IPS-18c (cell line): ENCODE measurements around the gene DPEP2NB.
"Not testable (repeated sequence)": the region's sequence is repeated elsewhere in the genome, so short reads cannot be mapped to it uniquely, and the experiment has no call there.

Experiments
- H3K4me3 ChIP-seq: 2 replicates; pipeline ENCODE4 v1.7.0; 2013; ENCODE audit warnings: low read depth, mild to moderate bottlenecking, low read length, moderate library complexity; ENCODE audit not compliant: insufficient read depth
- H3K9me3 ChIP-seq: one replicate; pipeline ENCODE4 v1.6.1; 2013; ENCODE audit warnings: mild to moderate bottlenecking, low read length, moderate library complexity; ENCODE audit not compliant: control insufficient read depth, insufficient read depth

Gene DPEP2NB

GRCh38 chr16:67993207-67994039, 22.3 kb downstream of the DPEP2NB start:
- Histone ChIP-seq H3K4me3 (no peak overlapping the region), H3K9me3 (no peaks in the 10 kb centered on the region)

- Histone ChIP-seq H3K4me3 (no peak overlapping the region), H3K9me3 (no peaks in the 10 kb centered on the region)
Measured at GRCh38 chr16:67992661-67993206, 23.0 kb downstream of the DPEP2NB start.

GRCh38 chr16:67990018-67990386, 25.7 kb downstream of the DPEP2NB start:
- Histone ChIP-seq H3K9me3 (no peaks in the 10 kb centered on the region), H3K4me3 (no peak overlapping the region)

DNA sequence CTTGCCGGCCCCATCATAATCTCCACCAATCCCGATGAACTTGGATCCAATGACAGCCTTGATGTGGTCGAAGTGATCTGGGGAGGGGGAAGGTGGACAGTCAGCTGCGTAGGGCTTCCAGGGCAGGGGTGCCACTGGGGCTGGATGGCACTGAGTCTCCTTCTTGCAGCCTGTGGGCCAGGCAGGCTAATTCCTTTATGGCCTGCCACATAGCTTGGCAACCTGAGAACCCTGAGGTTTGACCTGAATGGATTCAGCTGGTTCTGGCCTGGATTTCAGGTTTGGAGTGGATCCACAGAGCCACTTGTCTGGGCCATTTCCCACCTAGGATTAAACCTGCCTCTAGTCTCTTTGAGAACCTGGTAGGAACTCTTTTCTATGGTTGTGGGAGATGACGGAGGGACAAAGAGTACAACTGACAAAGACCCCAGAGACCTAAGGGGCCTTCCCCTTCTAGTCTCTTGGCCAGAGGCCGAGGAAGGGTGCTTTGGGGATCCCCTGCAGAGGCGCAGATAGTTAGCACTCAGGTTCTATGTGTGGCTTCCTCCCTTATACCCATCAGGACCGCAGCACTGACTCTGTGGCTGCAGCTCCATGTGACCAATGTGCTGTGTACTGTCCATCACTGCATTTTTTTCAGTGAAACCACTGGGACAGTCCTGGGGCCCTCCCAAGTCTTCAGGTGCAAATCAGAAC, 26.2 kb downstream of the DPEP2NB start:
- no peak overlapping the region for H3K4me3 ChIP-seq
- H3K9me3 ChIP-seq, result no peaks in the 10 kb centered on the region

DNA sequence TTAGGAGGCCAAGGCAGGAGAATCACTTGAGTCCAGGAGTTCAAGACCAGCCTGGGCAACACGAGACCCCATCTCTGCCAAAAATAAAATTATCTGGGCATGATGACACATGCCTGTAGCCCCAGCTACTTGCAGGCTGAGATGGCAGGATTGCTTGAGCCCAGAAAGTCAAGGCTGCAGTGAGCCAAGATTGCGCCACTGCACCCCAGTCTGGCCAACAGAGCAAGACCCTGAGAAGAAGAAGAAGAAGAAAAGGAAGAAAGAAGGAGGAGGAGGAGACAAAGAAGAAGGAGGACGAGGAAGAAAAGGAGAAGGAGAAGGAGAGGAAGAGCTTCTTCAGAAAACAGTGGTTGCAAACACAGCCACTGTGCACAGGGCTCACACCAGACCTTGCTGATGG, 27.0 kb downstream of the DPEP2NB start:
- H3K4me3 ChIP-seq, result no peak overlapping the region
- no peaks in the 10 kb centered on the region for H3K9me3 ChIP-seq

DNA sequence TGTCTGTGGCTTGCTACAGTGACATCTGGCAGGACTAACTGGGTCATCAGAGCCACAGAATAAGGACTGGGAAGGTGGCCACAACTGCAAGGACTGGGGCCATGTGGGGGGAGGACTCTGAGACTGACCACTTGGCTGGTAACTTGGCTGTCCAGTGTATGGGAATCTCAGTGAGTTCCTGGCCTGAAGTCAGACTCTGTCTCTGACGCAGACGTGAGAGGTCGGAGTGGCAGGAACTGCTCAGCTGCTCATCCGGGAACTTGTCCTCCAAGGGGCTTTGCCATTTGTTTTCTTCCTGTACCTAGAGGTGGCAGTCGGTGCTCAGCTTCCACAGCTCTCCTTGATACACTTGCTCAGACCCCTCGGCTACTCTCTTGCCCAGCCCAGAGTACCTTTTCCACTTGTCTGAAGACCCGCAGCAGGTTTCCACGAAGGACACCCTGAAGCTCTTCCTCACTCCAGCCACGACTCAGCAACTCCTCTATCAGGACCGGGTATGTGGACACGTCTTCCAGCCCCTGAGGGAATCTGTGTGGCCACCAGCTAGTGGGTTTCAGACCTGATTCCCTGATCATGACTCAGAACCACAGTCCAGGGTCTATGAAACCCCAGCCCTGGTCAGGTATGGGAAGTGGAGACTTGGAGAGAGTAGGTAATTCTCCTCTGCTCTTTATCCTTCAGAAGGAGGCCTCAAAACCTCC, 28.1 kb downstream of the DPEP2NB start:
- no peak overlapping the region for H3K4me3 ChIP-seq
- no peaks in the 10 kb centered on the region for H3K9me3 ChIP-seq

- Histone ChIP-seq H3K4me3 (no peak overlapping the region), H3K9me3 (no peaks in the 10 kb centered on the region)
Measured at GRCh38 chr16:67986949-67987348, 28.8 kb downstream of the DPEP2NB start.

- no peak overlapping the region for H3K4me3 ChIP-seq
- peaks cover 2% of the 10 kb centered on the region for H3K9me3 ChIP-seq
Measured at GRCh38 chr16:67982011-67982696, 33.6 kb downstream of the DPEP2NB start.

DNA sequence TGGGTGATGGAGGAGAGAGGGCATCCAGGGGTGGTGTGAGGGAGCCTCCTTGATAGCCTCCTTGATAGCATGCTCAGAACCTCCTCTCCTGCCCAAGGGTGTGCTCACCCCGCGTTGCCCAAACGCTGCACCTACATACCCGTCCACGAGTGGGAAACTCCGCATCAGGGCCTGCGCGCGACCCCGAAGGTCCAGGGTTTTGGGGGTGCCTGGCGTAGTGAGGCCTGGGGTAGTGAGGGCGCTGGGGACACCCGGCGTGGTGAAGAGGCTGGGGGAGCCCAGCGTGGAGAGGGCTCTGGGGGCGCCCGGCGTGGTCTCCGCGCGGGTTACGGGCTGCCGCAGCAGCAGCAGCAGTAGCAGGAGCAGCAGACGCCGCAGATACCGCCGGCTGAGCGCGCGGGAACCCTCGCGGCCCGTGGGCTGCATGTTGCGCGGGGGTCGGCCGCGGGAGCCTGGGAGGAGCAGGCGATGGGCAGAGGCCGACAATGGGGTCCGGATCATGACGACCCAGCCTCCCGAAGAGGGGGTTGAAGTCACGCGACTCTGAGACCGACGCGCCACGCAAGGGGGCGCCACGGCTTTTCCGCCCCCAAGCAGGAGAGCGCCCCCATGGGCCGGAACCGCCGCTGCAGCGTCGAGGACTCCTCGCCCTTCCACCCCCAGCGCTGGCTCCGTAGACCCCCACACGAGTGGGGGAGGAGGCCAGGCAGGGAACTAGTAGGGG, 35.6 kb downstream of the DPEP2NB start, which contains the start of gene DPEP3:
Gene DPEP3, minus strand, starts transcription at position 545 of the 724 bp plus-strand sequence. Its CDS starts 119 bp downstream, at position 426.
- H3K9me3 ChIP-seq, result peaks cover 2% of the 10 kb centered on the region
- H3K4me3 ChIP-seq, result no peak within 1 kb of the TSS

GRCh38 chr16:67977469-67978227, 38.1 kb downstream of the DPEP2NB start:
- peaks cover 2% of the 10 kb centered on the region for H3K9me3 ChIP-seq
- no peak overlapping the region for H3K4me3 ChIP-seq

GRCh38 chr16:67977005-67977404, 38.7 kb downstream of the DPEP2NB start:
- H3K4me3 ChIP-seq, result no peak overlapping the region
- peaks cover 2% of the 10 kb centered on the region for H3K9me3 ChIP-seq

- Histone ChIP-seq H3K4me3 (no peak overlapping the region), H3K9me3 (peaks cover 2% of the 10 kb centered on the region)
Measured at GRCh38 chr16:67976205-67976604, 39.5 kb downstream of the DPEP2NB start.

DNA sequence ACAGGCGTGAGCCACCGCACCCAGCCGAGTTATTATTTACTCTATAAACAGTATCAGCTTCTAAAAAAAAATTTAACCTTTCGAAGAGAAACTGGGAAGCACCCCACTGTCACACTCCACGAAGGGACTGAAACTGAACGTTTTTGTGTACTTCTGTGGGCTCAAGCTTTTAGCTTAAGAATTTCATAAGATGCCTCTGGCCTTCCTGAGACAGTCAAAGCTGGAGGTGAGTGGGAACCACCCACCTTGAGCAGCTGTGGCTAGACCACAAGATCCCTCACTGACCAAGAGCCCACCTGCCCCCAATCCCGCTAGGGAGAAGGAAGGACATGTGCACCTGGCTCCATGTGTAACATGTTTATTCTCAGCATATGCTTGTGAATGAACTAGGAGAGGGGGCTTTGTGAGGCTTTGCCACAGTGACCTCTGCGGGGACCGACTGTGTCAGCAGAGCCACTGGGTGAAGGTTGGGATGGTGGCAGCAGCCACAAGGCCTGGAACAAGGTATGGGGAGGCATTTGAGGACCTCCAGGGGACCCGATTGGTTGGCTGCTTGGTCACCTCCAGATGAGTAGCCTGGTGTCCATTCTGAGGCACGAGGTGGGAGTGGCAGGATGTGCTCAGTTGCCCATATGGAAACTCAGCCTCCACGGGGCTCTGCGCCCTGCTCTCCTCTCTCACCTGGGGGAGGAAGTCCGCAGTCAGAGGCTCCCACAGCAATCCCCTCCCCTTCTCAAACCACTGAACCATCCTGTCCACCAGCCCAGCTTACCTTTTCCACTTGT, 40.2 kb downstream of the DPEP2NB start:
- Histone ChIP-seq H3K9me3 (peaks cover 2% of the 10 kb centered on the region), H3K4me3 (no peak overlapping the region)

GRCh38 chr16:67972285-67972684, 43.4 kb downstream of the DPEP2NB start:
- H3K9me3 ChIP-seq, H3K4me3 ChIP-seq: not testable (repeated sequence)

DNA sequence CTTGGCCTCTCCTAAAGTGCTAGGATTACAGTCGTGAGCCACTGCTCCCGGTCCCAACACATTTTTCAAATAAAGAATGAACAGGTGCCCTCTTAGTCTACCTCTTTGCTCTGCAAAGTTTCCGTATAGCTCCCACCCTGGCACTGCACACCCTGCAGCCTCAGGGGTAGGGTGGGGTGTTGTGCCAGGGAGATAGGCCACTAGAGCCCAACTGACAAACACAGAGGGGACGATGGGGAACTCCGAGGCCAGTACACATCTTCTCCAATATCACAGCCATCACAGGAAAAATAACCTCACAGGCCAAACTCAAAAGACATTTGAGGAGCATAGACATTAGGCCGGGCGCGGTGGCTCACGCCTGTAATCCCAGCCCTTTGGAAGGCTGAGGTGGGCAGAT, 44.6 kb downstream of the DPEP2NB start:
- Histone ChIP-seq H3K9me3 (no peaks in the 10 kb centered on the region), H3K4me3 (no peak overlapping the region)
